ENCODE results near the gene RPL37A.
"Not testable (repeated sequence)": the region's sequence is repeated elsewhere in the genome, so short reads cannot be mapped to it uniquely, and the experiment has no call there.

RPL37A gene

DNA sequence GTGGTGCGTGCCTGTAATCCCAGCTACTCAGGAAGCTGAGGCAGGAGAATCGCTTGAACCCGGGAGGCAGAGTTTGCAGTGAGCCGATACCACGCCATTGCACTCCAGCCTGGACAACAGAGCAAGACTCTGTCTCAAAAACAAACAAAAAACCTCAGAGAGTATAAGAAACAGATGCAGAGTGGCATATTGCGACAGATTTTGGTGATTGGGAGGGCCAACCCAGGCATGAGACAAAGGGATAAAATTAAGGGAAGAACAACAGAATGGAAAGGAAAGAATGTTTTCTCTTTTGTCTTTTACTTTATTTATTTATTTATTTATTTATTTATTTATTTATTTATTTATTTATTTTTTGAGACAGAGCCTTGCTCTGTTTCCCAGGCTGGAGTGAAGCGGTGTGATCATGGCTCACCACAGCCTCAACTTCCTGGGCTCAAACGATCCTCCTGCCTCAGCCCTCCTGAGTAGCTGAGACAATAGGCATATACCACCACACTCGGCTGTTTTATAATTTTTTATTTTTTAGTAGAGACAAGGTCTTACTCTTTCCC is 20.0 kb downstream of the RPL37A start:
- DNase-seq, result not testable (repeated sequence)

- peak; percentile 59 for DNase-seq
Observed at GRCh38 chr2:216519154-216519762, 20.6 kb downstream of the RPL37A start.

DNA sequence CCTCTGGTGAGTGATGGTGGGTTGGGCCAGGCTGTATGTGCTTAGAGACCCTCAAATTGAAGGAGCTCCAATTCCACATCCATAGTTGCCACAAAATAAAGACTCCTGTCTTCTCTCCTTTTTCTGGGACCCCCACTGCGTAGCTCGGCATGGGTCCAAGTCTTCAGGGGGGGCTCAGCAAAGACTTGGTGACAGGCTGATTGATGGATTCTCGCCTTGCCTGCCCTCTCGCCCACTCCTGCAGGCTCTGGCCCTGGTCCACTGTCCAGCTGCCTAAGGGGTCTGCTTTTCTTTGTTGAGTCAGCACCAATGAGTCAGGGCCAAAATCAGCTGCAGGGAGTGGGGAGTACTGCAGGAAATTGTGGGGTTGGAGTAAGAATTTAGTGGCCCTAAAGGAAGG is 21.5 kb downstream of the RPL37A start:
- DNase-seq, result no peak

DNA sequence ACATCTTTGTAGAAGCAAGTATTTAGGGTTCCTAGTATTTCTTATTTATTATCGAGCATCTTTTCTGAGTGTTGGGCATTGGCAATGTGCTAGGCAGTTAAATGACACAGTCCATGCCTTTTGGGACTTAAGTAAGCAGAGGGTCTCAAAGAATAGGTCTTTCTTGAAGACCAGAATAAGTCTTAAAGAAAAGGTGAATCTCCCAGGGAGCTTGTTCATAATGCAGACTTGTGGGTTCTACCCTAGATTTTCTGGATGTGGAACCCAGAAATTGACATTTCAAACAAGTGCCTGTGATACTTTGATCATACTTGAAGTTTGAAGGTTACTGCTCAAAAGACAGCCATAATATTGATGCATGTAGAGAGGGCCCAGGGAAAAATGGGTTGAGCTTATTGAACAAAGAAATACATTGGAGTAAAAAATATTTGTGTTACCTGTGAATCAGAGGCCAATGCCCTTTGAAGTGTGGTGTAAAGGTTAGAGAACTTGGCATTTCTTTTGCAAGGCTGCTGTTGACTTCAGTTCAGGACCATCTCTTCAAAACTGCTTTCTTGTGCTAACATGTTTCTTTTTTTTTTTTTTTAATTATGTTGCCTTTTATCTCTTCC is 24.4 kb downstream of the RPL37A start:
- DNase-seq, result no peak

- DNase-seq, result no peak
Observed at GRCh38 chr2:216525972-216526371, 27.3 kb downstream of the RPL37A start.

GRCh38 chr2:216526939-216527338 is 28.3 kb downstream of the RPL37A start:
- no peak for DNase-seq

GRCh38 chr2:216527600-216527999 is 29.0 kb downstream of the RPL37A start:
- no peak for DNase-seq

DNA sequence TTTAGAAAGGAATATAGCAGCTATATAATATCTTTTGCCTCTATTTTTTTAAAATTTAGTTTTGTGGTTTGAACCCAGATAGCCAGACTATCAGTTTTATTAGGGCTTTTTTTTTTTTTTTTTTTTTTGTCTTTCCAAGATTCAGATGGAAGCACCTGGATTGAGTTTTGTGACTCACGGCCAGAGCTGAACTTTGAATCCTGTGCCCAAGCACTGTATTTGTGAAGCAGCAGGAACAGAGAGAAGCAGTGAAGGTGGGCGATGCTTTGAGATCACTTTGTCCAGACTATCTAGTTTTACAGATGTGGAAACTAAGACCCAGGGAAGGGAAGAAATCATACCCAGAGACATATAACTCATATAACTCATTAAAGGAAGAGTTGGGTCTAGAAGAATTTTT is 33.9 kb downstream of the RPL37A start:
- DNase-seq, result no peak

DNA sequence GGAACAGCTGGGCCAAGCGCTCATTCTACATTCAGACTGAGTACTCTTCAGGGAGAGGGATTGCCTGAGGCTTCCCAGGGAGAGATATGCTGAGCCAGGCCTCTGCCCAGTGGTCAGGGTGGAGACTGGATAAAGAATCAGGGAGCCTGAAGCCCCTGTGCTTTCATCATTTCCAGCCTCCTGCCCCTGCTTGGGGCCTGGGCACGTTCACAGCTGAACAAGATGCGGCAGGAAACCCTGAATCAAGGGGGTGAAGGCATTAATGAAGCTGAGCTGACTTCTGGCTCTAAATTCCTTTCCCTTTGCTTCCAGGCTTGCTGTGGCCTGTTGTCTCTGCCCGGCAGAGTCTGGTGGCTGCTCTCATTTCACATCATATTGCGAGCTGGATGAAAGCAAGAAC is 35.0 kb downstream of the RPL37A start:
- no peak for DNase-seq

- DNase-seq, result no peak
Observed at GRCh38 chr2:216534809-216535208, 36.2 kb downstream of the RPL37A start.

DNA sequence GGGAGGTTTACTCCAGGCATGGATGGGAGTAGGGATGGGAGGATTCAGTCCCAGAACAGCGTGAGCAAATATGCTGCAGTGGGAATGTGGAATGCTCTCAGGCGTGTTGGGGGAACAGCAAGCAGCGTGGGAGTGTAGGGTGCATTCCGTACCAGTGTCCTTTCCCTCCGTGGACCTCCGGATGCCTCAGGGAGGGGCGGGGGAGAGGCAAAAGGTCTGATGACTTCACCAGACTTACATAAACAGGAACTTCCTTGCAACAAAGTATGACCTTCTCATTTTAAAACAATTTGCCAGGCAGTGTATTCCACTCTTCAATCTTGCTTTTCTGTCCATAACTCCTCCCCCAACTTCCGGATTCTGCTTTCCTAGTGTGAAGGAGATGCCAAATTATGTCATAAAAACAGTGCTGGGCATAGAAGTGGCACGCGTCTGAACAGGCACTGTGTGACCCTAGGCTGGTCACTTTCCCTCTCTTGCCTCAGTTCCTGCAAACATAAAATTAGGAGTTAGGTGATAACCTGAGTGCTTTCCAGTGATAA is 36.9 kb downstream of the RPL37A start:
- DNase-seq, result no peak

GRCh38 chr2:216536734-216537210 is 38.1 kb downstream of the RPL37A start:
- DNase-seq, result no peak

GRCh38 chr2:216537366-216537765 is 38.7 kb downstream of the RPL37A start:
- DNase-seq, result no peak

GRCh38 chr2:216538538-216538937 is 39.9 kb downstream of the RPL37A start:
- no peak for DNase-seq

GRCh38 chr2:216539120-216539519 is 40.5 kb downstream of the RPL37A start:
- no peak for DNase-seq

GRCh38 chr2:216539791-216540241 is 41.2 kb downstream of the RPL37A start:
- no peak for DNase-seq

DNA sequence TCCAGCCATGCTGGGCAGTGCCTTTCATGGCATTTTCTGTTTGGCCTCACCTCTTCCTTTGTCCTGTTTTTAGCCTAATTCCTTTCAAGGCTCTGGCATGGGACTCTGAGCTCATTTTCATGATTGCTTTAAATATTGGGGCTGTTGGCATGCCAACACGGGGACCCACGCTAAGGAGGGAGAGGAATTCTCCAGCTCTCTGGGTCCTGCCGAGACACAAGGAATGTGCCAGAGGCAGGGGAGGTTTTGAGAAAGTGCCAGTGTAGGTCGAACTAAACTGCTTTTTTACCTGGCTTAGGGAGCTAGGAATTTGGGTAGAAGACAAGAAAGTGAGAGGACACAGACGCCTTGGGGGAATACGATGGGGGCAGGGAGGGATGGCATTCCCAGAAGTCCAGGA is 42.3 kb downstream of the RPL37A start:
- no peak for DNase-seq

GRCh38 chr2:216541505-216541904 is 42.9 kb downstream of the RPL37A start:
- no peak for DNase-seq

- DNase-seq, result no peak
Observed at GRCh38 chr2:216545359-216545758, 46.7 kb downstream of the RPL37A start.

DNA sequence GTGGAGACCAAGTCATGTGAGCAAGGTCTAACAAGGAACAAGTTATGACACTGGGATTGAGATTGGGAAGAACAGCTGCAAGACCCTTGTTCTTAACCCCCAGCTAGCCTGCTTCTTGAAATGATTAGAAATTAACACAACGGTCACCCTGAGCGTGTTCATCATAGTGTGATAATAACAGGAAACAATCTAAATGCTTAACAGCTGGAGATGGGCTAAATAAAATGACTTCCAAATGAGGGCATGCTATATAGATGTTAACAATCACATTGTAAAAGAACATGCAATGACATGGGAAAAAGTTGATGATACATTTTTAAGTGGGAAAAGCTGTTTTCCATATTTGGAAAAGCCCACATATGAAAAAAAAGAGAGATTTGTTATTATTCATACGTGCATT is 47.6 kb downstream of the RPL37A start:
- no peak for DNase-seq

DNA sequence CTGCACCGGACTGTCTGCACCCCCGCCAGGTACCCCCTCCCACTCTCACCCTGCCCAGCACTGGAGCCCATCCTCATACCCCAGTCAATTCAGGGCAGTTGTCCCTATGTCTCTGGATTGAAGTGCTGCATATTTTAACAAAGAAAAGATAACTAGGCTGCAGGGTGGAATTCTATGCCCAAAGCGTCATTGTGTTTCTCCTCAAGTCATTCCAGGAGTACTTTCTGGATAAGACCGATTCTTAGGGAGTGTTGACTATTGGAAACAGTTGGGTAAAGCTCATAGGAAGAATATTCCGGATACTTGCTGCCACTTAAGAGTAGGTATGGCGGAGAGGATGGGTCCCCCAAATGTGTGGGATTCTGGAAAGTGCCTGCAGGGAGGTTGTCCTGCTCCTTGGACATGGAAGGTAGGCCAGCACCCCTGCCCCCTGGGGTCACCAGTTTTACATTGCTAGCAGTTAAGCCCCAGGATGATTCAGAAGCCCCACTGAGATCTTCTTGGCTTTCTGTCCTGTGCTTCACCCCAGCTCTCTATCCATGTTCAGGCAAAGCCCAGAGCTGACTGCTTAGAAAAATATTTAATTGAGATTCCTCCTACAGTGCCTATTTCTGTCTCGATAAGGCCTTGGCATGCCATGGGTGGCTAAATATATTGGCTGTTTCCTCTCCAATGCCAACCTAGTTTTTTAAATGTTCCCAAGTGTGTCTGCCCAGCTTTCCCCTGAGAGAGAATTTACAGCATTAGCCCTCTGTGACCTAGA is 48.2 kb downstream of the RPL37A start:
- DNase-seq, result no peak

DNA sequence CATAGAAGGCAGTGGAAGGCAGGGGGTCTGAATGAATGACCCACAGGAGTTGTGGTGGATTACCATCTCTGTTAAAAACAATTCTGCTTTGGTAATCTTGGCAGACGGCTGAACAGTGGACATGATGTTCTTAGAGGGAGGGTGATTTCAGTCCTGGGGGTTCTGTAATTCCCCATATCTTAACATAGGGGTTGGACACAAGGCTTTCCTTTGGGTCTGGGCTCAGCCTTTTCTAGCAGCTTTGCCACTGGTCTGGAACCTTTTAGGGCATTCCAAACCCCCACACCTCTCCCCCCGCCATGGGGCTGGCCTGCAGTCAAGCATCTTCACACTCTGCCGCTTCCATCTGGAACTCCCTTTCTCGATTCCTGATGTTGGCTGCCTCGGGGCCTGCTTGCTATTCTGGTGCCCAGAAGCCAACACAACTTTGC is 50.3 kb downstream of the RPL37A start:
- DNase-seq, result no peak

DNA sequence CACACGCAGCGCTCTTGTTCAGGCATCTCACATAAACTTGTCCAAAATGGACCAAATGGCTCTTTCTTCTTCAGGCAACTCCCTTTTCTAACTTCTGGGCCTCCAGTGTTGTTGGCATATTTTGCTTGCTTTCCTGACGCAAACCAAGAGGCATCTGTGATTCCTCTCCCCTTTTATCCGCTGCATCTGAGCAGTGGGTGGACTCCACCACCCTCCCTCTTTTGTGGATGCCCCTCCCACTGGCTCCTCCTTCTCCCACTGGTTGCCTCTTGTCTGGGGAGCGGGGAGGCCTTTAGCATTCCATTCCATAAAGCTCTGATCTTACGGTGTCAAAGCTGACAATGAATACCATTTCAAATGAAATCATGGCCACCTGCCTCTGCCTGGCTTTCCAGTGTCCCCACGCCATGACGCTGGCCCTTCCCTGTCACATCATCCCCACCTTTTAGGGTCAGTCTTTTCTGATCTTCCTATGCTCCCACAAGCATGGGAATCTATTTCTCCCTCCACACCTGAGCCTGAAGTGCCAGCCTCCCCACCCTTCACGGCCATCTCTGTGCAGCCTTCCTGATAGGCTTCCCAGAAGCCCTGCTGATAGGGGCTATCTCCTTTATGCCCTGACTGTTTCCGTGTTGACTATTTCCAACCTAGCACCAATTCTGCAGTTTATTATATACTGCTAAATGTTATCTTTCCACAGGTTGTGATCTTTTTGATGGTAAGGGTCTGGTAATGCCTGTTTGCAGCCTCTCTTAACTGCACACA is 51.5 kb downstream of the RPL37A start:
- no peak for DNase-seq

Data from stimulated activated CD8-positive, alpha-beta memory T cell treated with anti-CD3 and anti-CD28 coated beads, Interleukin-4, amount 100 ng/mL, for 48 hours (primary cell).